ENCODE measurements around the gene NUBPL.
A peak's percentile ranks its signal among the peaks of the same experiment; 100 is the strongest.
"Not testable (repeated sequence)": the region's sequence is repeated elsewhere in the genome, so short reads cannot be mapped to it uniquely, and the experiment has no call there.

NUBPL gene

GRCh38 chr14:31677630-31678029, 116.4 kb downstream of the NUBPL start:
- DNase-seq (ENCODE audit: low spot score), result no peak

DNA sequence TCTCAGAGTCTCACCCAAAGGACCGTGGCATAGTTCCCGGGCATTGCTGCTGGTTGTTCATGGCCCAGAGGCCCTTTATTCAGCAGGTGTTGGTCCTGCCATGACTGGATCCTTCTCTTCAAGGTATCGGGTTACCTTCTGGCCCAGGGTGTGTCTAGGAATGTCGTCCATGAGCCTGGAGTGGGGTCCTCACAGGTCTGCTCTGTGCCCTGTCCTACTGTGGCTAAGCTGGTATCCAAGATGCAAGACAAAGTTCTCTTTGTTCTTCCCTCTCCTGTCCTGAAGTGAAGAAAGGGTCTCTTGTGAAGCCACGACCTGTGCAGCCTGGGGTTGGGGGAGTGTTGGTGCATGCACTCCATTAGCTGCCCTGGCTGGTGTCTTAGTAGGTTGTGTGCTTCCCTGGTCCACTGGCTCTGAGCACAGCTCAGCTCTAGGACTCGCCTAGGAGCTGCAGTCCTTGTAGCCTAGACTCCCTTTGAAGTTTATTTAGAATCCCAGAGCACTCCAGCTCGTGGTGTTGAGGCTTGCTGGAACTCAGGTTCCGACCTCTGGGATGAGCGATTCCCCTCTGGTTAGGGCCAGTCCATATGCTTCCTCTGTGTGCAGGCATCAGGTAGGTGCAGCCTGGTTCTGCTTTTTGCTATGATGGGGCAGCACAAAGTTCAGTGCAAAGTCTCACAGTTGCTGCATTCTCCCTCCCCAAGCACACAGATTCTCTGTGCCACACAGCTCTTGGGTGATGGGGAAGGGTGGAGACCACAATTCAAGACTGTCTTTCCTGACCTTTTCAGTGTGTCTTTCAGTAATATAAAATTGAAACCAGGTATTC, 117.4 kb downstream of the NUBPL start:
- DNase-seq (ENCODE audit: low spot score), result no peak

DNA sequence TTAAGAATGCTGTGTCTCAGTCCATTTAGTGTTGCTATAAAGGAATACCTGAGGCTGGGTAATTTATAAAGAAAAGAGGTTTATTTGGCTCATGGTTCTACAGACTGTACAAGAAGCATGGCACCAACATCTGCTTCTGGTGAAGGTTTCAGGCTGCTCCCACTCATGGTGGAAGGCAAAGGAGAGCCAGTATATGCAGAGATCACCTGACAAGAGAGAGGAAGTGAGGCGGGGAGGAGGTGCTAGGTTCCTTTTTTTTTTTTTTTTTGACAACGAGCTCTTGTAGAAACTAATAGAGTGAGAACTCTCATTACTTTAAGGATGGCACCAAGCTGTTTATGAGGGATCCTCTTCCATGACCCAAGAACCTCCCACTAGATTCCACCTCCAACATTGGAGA, 121.6 kb downstream of the NUBPL start:
- DNase-seq (ENCODE audit: low spot score), result no peak

GRCh38 chr14:31687726-31688125, 126.5 kb downstream of the NUBPL start:
- DNase-seq (ENCODE audit: low spot score), result no peak

GRCh38 chr14:31690056-31690455, 128.9 kb downstream of the NUBPL start:
- no peak for DNase-seq (ENCODE audit: low spot score)

GRCh38 chr14:31692376-31692781, 131.2 kb downstream of the NUBPL start:
- peak; percentile 13 for DNase-seq (ENCODE audit: low spot score)

DNA sequence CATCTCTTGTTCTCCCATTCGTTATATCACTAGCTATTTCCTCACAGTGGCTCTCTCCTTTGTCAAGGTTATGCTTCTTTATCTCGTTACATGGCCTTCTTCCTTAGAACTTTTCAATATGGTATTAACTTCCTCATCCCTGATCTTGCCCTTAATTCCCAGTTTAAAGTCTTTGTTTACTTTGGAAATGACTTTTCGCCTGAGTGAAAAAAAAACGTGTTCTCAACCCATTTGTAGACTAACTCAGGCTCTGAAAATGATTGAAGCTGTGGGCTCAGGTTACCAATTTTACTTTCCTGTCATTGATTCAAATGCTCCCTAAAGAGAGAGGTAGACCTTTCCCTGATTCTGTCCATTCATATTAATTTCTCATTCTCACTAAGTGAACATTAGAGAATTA, 135.2 kb downstream of the NUBPL start:
- no peak for DNase-seq (ENCODE audit: low spot score)

- DNase-seq (ENCODE audit: low spot score), result no peak
Observed at GRCh38 chr14:31699809-31700208, 138.6 kb downstream of the NUBPL start.

GRCh38 chr14:31700282-31701074, 139.3 kb downstream of the NUBPL start:
- DNase-seq (ENCODE audit: low spot score), result no peak

- no peak for DNase-seq (ENCODE audit: low spot score)
Observed at GRCh38 chr14:31702130-31702529, 140.9 kb downstream of the NUBPL start.

GRCh38 chr14:31703056-31703455, 141.9 kb downstream of the NUBPL start:
- no peak for DNase-seq (ENCODE audit: low spot score)

GRCh38 chr14:31705731-31706130, 144.5 kb downstream of the NUBPL start:
- no peak for DNase-seq (ENCODE audit: low spot score)

DNA sequence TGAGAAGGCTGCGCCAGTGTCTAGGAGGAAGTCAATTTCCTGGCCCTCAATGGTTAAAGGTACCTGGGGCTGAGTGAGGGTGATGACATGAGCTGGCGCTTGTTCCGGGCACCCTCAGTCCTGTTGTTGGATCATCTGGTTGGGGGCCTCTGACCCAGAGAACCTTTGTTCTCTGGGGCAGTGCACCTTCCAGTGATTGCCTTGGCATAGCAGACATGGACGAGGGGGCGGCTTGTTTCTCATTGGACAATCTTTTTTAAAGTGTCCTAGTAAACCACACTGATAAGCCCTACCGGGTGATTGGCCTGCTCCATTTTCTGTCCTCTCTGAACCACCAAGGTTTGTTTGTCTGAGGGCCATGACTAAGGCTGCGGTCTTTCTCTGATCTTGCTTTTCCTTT, 147.5 kb downstream of the NUBPL start:
- DNase-seq (ENCODE audit: low spot score), result not testable (repeated sequence)

DNA sequence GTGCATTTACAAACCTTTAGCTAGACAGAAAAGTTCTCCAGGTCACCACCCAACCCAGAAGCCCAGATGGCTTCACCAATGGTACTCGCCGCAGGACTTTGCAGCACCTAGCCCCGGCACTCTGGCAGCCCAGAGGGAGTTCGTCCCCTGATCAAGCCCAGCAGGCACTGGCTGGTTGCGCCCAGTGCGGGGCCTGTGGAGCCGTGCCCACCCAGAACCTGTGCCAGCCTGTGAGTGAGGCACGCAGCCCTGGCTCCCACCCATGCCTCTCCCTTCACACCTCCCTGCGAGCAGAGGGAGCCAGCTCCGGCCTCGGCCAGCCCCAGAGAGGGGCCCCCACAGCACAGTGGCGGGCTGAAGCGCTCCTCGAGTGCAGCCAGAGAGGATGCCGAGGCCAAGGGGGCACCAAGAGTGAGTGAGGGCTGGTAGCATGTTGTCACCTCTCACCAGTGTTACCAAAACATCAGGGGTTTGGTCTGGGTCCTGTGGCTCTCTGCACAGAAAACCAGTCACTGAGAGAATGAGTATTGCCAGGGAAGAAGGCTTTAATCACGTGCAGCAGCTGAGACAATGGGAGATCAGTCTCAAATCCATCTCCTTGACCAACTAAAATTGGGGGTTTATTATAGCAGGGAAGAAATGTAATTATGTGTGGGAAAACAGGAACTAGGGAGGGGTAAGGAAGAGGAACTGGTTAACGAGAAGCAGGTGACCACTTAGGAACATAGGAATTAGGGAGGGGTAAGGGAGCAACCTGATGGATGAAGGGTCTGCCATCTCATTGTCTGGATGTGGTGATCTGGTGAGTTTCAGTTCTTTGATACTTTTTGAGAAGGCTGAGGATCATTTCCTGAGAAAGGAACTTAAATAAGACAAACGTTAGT, 151.3 kb downstream of the NUBPL start:
- DNase-seq (ENCODE audit: low spot score), result no peak

DNA sequence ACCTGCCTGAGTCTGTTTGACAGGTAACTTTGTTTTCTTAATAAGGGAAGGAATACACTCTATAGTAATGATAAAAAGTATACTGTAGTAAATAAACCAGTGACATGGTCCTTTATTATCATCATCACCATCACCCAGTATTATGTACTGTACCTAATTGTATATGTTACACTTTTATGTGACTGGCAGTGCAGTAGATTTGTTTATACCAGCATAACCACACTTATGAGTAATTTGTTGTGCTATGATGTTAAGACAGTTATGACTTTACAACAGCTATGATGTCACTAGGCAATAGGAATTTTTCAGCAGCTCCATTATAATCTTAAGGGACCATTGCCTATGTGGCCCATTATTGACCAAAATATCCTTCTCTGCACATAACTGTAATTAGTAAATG, 155.0 kb downstream of the NUBPL start:
- no peak for DNase-seq (ENCODE audit: low spot score)

GRCh38 chr14:31717294-31718085, 156.3 kb downstream of the NUBPL start:
- DNase-seq (ENCODE audit: low spot score), result no peak

GRCh38 chr14:31718585-31718984, 157.4 kb downstream of the NUBPL start:
- no peak for DNase-seq (ENCODE audit: low spot score)

- no peak for DNase-seq (ENCODE audit: low spot score)
Observed at GRCh38 chr14:31718985-31719384, 157.8 kb downstream of the NUBPL start.

- no peak for DNase-seq (ENCODE audit: low spot score)
Observed at GRCh38 chr14:31726337-31726736, 165.1 kb downstream of the NUBPL start.

GRCh38 chr14:31727797-31728196, 166.6 kb downstream of the NUBPL start:
- no peak for DNase-seq (ENCODE audit: low spot score)

DNA sequence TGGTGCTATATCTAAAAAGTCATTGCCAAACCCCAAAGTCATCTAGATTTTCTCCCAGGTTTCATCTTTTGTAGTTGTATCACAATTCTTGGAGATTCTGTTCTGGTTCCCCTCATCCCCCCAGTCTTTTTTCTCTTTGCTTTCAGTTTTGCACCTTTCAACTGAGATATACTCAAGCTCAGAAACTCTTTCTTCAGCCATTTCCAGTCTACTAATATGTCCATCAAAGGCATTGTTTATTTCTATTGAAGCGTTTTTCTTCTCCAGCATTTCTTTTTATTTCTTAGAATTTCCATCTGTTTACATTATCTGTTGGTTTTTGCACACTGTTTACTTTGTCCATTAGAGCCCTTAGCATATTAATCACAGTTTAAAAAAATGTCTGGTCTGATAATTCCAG, 179.5 kb downstream of the NUBPL start:
- no peak for DNase-seq (ENCODE audit: low spot score)

DNA sequence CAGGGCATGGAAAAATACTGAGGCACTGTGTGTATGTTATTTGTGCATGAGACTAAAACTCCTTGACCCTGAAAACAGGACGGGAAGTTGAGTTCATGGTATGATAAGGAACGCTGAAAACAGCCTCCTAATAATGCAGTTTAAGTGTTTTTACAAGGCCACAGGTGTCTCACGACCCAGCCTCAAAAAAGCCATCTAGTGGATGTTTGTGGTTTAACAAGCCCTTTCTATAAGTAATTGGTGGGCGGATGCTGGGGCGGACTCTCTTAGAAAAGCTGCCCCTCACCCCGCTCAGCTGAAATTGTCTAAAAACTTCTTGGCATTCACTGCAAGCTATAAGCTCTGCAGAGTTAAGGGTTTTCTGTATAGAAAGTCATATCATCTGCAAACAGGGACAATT, 184.5 kb downstream of the NUBPL start:
- no peak for DNase-seq (ENCODE audit: low spot score)
